Smooth muscle cell (in vitro differentiated cells): Measurements from ENCODE around the gene OPTN. TPM values are rescaled to one million over a fixed set of nuclear protein-coding genes. Genes with fewer than 3 reads are reported as not detected.

Experiments
- DNase-seq: peaks from one replicate; lab custom pipeline; 2025; ENCODE audit not compliant: unreplicated experiment; lab: John Stamatoyannopoulos, UW
- H2AFZ ChIP-seq: fragments of 200-600 bp; sonication (generic); 2 replicates; pipeline ENCODE4 v1.6.0; 2016; ENCODE audit warnings: antibody characterized with exemption, low read depth, mild to moderate bottlenecking
- H3F3A ChIP-seq: fragments of 200-600 bp; sonication (generic); 2 replicates; pipeline ENCODE4 v1.6.0; 2017; ENCODE audit warnings: antibody characterized with exemption, low read depth
- H3K27ac ChIP-seq: fragments of 200-600 bp; sonication (generic); 2 replicates; pipeline ENCODE4 v1.5.1; 2016; ENCODE audit warnings: low read depth, mild to moderate bottlenecking
- H3K27me3 ChIP-seq: fragments of 200-600 bp; sonication (generic); 2 replicates; pipeline ENCODE4 v1.6.1; 2016; ENCODE audit warnings: low read depth, mild to moderate bottlenecking
- H3K36me3 ChIP-seq: fragments of 200-600 bp; sonication (generic); 2 replicates; pipeline ENCODE4 v1.5.1; 2016; ENCODE audit warnings: low read depth
- H3K4me1 ChIP-seq: fragments of 200-600 bp; sonication (generic); 2 replicates; pipeline ENCODE4 v1.5.1; 2016; ENCODE audit warnings: low read depth
- H3K4me2 ChIP-seq: fragments of 200-600 bp; sonication (generic); 2 replicates; pipeline ENCODE4 v1.6.0; 2016; ENCODE audit warnings: mild to moderate bottlenecking
- H3K4me3 ChIP-seq: fragments of 200-600 bp; sonication (generic); 2 replicates; pipeline ENCODE4 v1.5.1; 2016; ENCODE audit warnings: mild to moderate bottlenecking
- H3K79me2 ChIP-seq: fragments of 200-600 bp; sonication (generic); 2 replicates; pipeline ENCODE4 v1.6.0; 2016; ENCODE audit warnings: low read depth, mild to moderate bottlenecking
- H3K9ac ChIP-seq: fragments of 200-600 bp; sonication (generic); 2 replicates; pipeline ENCODE4 v1.6.0; 2016; ENCODE audit warnings: low read depth
- H3K9me3 ChIP-seq: fragments of 200-600 bp; sonication (generic); replicated peaks from 2 replicates; pipeline ENCODE4 v1.5.1; 2016; ENCODE audit warnings: low read depth
- H4K20me1 ChIP-seq: fragments of 200-600 bp; sonication (generic); 2 replicates; pipeline ENCODE4 v1.6.0; 2016; ENCODE audit warnings: low read depth
- CTCF ChIP-seq: fragments of 200-600 bp; sonication (generic); IDR thresholded peaks from 2 replicates; pipeline ENCODE4 v1.5.1; 2017; ENCODE audit warnings: borderline replicate concordance, mild to moderate bottlenecking, antibody characterized with exemption; ENCODE audit not compliant: insufficient read depth, poor library complexity, severe bottlenecking
- WGBS: methylation state at CpG from one replicate; pipeline ENCODE4 v1.1.7; 2016; ENCODE audit warnings: low lambda C conversion rate; 5-methylcytosine and 5-hydroxymethylcytosine counted together
- polyA plus RNA-seq: library from polyadenylated mRNA; unstranded; fragments of >200 nt; fragmentation: Nextera tagmentation; extraction: Ambion mirVana; gene quantifications from 2 replicates; pipeline ENCODE4 v1.2.1, GENCODE V29; 2016
- total RNA-seq: library from RNA; depleted of rRNA; stranded (reverse); fragments of >200 nt; gene quantifications from 2 replicates; pipeline ENCODE4 v1.2.3, GENCODE V29; 2014

OPTN gene
- total and polyA plus RNA-seq, 2 experiments from 2014 or later = 43.7 to 83.0 TPM

- H3K4me3 ChIP-seq = no peak overlapping the region
- peak; percentile 10 for DNase-seq
- TF ChIP-seq CTCF = peak; percentile 88
- H3K4me2 ChIP-seq = peak overlapping the region; percentile 50
- 38% methylated on average over 18 of the region's 18 CpGs for WGBS
- H3K36me3 ChIP-seq = no peaks in the 10 kb centered on the region
- H3K4me1 ChIP-seq = peaks cover 16% of the 10 kb centered on the region
- H3K27me3 ChIP-seq = no peaks in the 10 kb centered on the region
- no peak overlapping the region for H3K27ac ChIP-seq
- peaks cover 4% of the 10 kb centered on the region for H3F3A ChIP-seq
- H2AFZ ChIP-seq = no peak overlapping the region
- H3K9me3 ChIP-seq = no peaks in the 10 kb centered on the region
- no peaks in the 10 kb centered on the region for H3K79me2 ChIP-seq
- H4K20me1 ChIP-seq = no peaks in the 10 kb centered on the region
- H3K9ac ChIP-seq = no peak overlapping the region
These were observed 25.2 kb upstream of the OPTN start for GRCh38 chr10:13074563-13075451.

- no peaks in the 10 kb centered on the region for H3K79me2 ChIP-seq
- H3K4me1 ChIP-seq = peaks cover 26% of the 10 kb centered on the region
- peak overlapping the region; percentile 35 for H3K4me3 ChIP-seq
- H3K27ac ChIP-seq = peak overlapping the region; percentile 98
- no peaks in the 10 kb centered on the region for H3K36me3 ChIP-seq
- no peak for TF ChIP-seq CTCF
- no peaks in the 10 kb centered on the region for H4K20me1 ChIP-seq
- no peaks in the 10 kb centered on the region for H3K27me3 ChIP-seq
- peak overlapping the region; percentile 85 for H2AFZ ChIP-seq
- H3K9ac ChIP-seq = peak overlapping the region; percentile 90
- H3K4me2 ChIP-seq = peak overlapping the region; percentile 85
- WGBS = 23% methylated on average over 16 of the region's 16 CpGs
- H3F3A ChIP-seq = peaks cover 9% of the 10 kb centered on the region
- peak; percentile 22 for DNase-seq
- H3K9me3 ChIP-seq = no peaks in the 10 kb centered on the region
These were observed 20.8 kb upstream of the OPTN start for GRCh38 chr10:13078912-13079775.

- H3K27me3 ChIP-seq = no peaks in the 10 kb centered on the region
- no peaks in the 10 kb centered on the region for H3K9me3 ChIP-seq
- DNase-seq = no peak
- H3K4me1 ChIP-seq = peaks cover 26% of the 10 kb centered on the region
- peak overlapping the region; percentile 90 for H3K9ac ChIP-seq
- no peaks in the 10 kb centered on the region for H3K79me2 ChIP-seq
- TF ChIP-seq CTCF = no peak
- peak overlapping the region; percentile 35 for H3K4me3 ChIP-seq
- peak overlapping the region; percentile 85 for H3K4me2 ChIP-seq
- no peaks in the 10 kb centered on the region for H4K20me1 ChIP-seq
- no peaks in the 10 kb centered on the region for H3K36me3 ChIP-seq
- WGBS = 0% methylated on average over 2 of the region's 2 CpGs
- peak overlapping the region; percentile 85 for H2AFZ ChIP-seq
- H3K27ac ChIP-seq = peak overlapping the region; percentile 98
- H3F3A ChIP-seq = peaks cover 9% of the 10 kb centered on the region
These were observed 20.2 kb upstream of the OPTN start for GRCh38 chr10:13079776-13080050.
